ENCODE results near the gene KCNQ5.
A peak's percentile ranks its signal among the peaks of the same experiment; 100 is the strongest.
"Not testable (repeated sequence)": the region's sequence is repeated elsewhere in the genome, so short reads cannot be mapped to it uniquely, and the experiment has no call there.

Gene KCNQ5

DNA sequence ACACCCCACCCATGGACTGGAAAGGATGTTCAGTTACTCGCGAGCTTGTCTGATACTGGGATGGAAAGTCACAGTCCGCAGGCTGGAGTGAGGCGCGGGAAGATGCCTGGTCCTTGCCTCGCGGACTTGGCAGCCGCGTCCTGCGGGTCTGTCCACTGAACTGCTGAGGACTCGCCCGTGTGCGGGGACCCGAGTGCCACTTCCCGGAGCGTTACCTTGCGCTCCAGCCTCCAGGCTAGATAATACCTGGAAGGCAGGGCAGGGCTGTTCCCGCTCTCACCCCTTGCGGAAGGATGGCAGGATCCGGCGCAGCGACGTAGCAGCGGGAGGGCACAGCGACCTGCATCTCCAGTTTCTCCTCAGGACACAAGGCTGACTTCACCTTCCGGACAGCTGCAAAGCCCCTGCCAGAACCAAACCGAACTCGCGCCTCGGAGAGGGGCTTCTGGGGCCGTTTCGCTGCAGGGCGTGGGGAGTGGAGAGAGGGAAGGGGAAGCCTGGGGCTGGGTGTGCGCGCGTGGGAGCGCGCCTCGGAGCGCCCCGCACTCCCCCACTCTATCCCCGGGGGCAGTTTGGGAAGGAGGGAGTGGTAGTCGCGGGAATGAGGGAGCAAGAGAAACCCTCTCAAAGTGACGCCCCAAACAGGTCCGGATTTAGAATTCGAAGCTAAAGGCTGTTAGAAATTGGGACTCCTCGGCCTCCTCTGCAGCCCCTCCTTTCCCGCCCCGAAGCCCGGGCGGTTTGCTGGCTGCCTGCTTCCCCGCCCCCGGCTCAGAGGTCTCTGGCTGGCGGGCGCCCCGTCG lies at the start of gene KCNQ5:
Gene KCNQ5, plus strand, starts transcription at position 774 of the 803 bp plus-strand sequence.
- Mint-ChIP-seq H3K36me3 (ENCODE audit: low read depth) (peaks cover 3% of the 10 kb centered on the region), H3K27me3 (ENCODE audit: low read depth) (peaks cover 2% of the 10 kb centered on the region), H3K4me3 (peak within 1 kb of the TSS; percentile 89), H3K27ac (peak within 1 kb of the TSS; percentile 75), H3K9me3 (no peaks in the 10 kb centered on the region), H3K4me1 (ENCODE audit: low read depth) (peaks cover 43% of the 10 kb centered on the region)

DNA sequence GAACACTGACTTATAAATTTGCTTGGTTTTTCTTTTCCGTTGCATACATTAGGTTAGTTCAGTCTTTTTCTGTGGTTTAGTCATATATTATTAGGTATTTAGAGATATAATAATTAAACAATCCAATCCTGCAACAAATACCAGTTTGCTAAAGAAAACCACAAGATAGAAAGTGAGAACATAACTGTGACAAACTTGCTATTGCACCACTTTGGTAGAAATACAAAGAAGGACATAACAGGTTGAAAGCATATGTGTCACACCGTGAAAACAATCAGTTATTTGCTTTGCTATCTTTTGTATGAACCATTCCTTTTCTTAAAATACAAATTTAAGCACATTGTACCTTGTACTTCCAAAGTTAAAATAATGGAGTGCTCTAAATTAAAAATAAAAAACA lies 42.0 kb upstream of the KCNQ5 start:
- Mint-ChIP-seq H3K27ac (no peak overlapping the region), H3K36me3 (ENCODE audit: low read depth) (no peaks in the 10 kb centered on the region), H3K4me3 (no peak overlapping the region), H3K4me1 (ENCODE audit: low read depth) (peaks cover 2% of the 10 kb centered on the region), H3K27me3 (ENCODE audit: low read depth) (no peaks in the 10 kb centered on the region), H3K9me3 (no peaks in the 10 kb centered on the region)

GRCh38 chr6:72580281-72580940 lies 41.5 kb upstream of the KCNQ5 start:
- no peaks in the 10 kb centered on the region for H3K36me3 Mint-ChIP-seq (ENCODE audit: low read depth)
- H3K27me3 Mint-ChIP-seq (ENCODE audit: low read depth) = no peaks in the 10 kb centered on the region
- no peak overlapping the region for H3K4me3 Mint-ChIP-seq
- H3K27ac Mint-ChIP-seq = no peak overlapping the region
- peaks cover 2% of the 10 kb centered on the region for H3K4me1 Mint-ChIP-seq (ENCODE audit: low read depth)
- H3K9me3 Mint-ChIP-seq = no peaks in the 10 kb centered on the region

DNA sequence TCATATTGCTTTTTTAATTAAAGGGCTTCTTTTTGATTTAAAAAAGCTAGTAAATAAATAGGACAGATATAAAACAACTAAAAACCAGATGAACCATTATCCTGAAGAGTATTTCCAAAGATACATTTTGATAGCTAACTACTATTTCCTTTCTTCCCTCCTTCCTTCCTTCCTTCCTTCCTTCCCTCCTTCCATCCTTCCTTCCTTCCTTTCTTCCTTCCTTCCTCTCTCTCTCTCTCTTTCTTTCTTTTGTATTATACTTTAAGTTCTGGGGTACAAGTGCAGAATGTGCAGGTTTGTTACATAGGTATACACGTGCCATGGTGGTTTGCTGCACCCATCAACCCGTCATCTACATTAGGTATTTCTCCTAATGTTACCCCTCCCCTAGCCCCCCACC lies 40.9 kb upstream of the KCNQ5 start:
- H3K4me1 Mint-ChIP-seq (ENCODE audit: low read depth); H3K27me3 Mint-ChIP-seq (ENCODE audit: low read depth); H3K9me3 Mint-ChIP-seq; H3K27ac Mint-ChIP-seq; H3K36me3 Mint-ChIP-seq (ENCODE audit: low read depth); H3K4me3 Mint-ChIP-seq: not testable (repeated sequence)

DNA sequence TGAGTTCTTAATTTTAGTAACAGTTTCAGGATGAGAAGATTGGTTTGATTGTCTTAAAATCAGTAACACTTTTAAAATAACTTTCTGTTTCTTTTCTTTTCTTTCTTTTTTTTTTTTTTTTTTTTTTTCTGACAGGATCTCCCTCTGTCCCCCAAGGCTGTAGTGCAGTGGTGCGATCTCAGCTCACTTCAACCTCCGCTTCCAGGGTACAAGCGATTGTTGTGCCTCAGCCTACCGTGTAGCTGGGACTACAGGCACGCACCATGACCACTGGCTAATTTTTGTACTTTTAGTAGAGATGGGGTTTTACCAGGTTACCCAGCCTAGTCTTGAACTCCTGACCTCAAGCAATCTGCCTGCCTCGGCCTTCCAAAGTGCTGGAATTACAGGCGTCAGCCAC lies 33.7 kb upstream of the KCNQ5 start:
- no peaks in the 10 kb centered on the region for H3K36me3 Mint-ChIP-seq (ENCODE audit: low read depth)
- H3K4me1 Mint-ChIP-seq (ENCODE audit: low read depth) = peaks cover 6% of the 10 kb centered on the region
- H3K9me3 Mint-ChIP-seq = no peaks in the 10 kb centered on the region
- H3K27ac Mint-ChIP-seq = no peak overlapping the region
- no peak overlapping the region for H3K4me3 Mint-ChIP-seq
- peaks cover 4% of the 10 kb centered on the region for H3K27me3 Mint-ChIP-seq (ENCODE audit: low read depth)

DNA sequence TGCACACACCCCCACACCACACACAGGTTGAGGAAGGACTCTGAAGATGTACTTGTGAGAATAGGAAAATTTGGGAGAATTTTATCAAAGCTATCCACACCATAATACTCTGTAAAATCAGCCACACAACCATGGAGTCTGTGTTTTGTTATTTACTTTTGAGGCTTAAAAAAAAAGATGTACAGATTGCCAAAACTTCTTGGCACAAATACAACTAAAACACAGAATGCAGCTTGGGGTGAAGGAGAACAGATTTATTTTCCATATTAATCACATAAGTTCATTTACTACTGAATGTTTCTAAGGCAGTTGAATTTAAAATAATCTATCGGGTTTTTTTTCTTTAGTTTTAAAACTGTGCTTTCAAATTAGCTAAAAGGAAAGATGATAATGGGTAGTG lies 32.8 kb upstream of the KCNQ5 start:
- H3K4me3 Mint-ChIP-seq = no peak overlapping the region
- peaks cover 11% of the 10 kb centered on the region for H3K27me3 Mint-ChIP-seq (ENCODE audit: low read depth)
- H3K36me3 Mint-ChIP-seq (ENCODE audit: low read depth) = no peaks in the 10 kb centered on the region
- peaks cover 6% of the 10 kb centered on the region for H3K4me1 Mint-ChIP-seq (ENCODE audit: low read depth)
- H3K27ac Mint-ChIP-seq = no peak overlapping the region
- H3K9me3 Mint-ChIP-seq = no peaks in the 10 kb centered on the region

- no peaks in the 10 kb centered on the region for H3K9me3 Mint-ChIP-seq
Measured at GRCh38 chr6:72595812-72596211, 26.1 kb upstream of the KCNQ5 start.

DNA sequence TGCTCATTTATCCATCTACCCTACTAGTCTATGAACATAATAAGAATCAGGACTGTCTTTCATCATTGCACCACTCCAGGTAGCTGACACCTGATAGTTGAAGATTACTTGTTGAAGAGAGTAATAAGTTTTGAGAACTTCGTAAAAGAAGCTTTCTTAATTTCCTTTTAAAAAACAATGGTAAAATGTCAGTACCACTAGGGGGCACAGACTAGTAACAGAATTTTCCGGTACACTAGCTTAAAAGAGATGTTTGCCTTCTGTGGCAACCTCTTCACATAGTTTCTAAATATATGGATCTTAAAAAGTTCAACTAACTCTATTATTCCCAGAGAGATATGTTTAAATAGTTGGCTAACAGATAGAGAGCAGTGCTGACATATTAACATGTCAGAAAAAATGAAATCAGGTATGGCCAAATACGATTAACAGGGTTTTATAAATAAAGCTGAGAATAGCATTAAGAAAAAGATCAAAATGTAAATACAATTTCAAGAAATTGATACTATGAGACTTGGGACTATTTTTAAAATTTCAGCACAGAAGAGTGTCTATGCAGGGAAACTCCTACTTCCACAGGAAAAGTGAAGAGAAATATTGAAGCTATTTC lies 5.4 kb upstream of the KCNQ5 start:
- Mint-ChIP-seq H3K4me3 (no peak overlapping the region), H3K4me1 (ENCODE audit: low read depth) (peaks cover 29% of the 10 kb centered on the region), H3K27me3 (ENCODE audit: low read depth) (peaks cover 4% of the 10 kb centered on the region), H3K9me3 (no peaks in the 10 kb centered on the region), H3K27ac (no peak overlapping the region), H3K36me3 (ENCODE audit: low read depth) (no peaks in the 10 kb centered on the region)

More at GRCh38 chr6:72595812-72596211, 26.1 kb upstream of the KCNQ5 start:
- no peaks in the 10 kb centered on the region for H3K4me1 Mint-ChIP-seq (ENCODE audit: low read depth)
- no peak overlapping the region for H3K27ac Mint-ChIP-seq
- no peaks in the 10 kb centered on the region for H3K36me3 Mint-ChIP-seq (ENCODE audit: low read depth)
- H3K4me3 Mint-ChIP-seq = no peak overlapping the region
- peaks cover 24% of the 10 kb centered on the region for H3K27me3 Mint-ChIP-seq (ENCODE audit: low read depth)

DNA sequence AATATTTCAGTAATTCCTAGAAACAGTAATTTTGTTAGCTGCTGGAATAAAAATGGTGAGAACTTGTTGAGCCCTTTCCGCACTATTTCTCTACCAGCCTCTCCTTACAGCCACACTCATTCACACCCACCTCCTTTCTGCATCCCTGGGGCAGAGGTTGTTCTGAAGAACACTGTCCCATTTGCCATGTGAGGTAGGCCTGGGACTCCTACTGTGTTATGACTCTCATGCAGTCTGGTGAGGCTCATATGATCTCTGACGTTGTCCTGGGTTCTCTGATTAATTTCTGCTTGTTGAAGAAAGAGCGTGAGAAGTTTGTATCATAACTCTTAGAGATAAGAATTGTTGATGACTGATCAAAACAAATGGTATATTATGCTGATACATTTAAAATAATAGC lies 4.1 kb upstream of the KCNQ5 start:
- H3K9me3 Mint-ChIP-seq = no peaks in the 10 kb centered on the region
- H3K4me3 Mint-ChIP-seq = no peak overlapping the region
- no peaks in the 10 kb centered on the region for H3K36me3 Mint-ChIP-seq (ENCODE audit: low read depth)
- peaks cover 31% of the 10 kb centered on the region for H3K4me1 Mint-ChIP-seq (ENCODE audit: low read depth)
- H3K27me3 Mint-ChIP-seq (ENCODE audit: low read depth) = peaks cover 4% of the 10 kb centered on the region
- H3K27ac Mint-ChIP-seq = no peak overlapping the region

GRCh38 chr6:72619883-72620696 lies 1.8 kb upstream of the KCNQ5 start:
- Mint-ChIP-seq H3K4me1 (ENCODE audit: low read depth) (peaks cover 39% of the 10 kb centered on the region), H3K27ac (peak overlapping the region; percentile 84), H3K4me3 (peak overlapping the region; percentile 85), H3K27me3 (ENCODE audit: low read depth) (peaks cover 4% of the 10 kb centered on the region), H3K9me3 (no peaks in the 10 kb centered on the region), H3K36me3 (ENCODE audit: low read depth) (no peaks in the 10 kb centered on the region)

GRCh38 chr6:72620871-72621290 lies 983 bp upstream of the KCNQ5 start:
- peaks cover 41% of the 10 kb centered on the region for H3K4me1 Mint-ChIP-seq (ENCODE audit: low read depth)
- peaks cover under 1% of the 10 kb centered on the region for H3K36me3 Mint-ChIP-seq (ENCODE audit: low read depth)
- H3K27me3 Mint-ChIP-seq (ENCODE audit: low read depth) = peaks cover 4% of the 10 kb centered on the region
- H3K4me3 Mint-ChIP-seq = peak overlapping the region; percentile 85
- no peaks in the 10 kb centered on the region for H3K9me3 Mint-ChIP-seq
- peak overlapping the region; percentile 39 for H3K27ac Mint-ChIP-seq

DNA sequence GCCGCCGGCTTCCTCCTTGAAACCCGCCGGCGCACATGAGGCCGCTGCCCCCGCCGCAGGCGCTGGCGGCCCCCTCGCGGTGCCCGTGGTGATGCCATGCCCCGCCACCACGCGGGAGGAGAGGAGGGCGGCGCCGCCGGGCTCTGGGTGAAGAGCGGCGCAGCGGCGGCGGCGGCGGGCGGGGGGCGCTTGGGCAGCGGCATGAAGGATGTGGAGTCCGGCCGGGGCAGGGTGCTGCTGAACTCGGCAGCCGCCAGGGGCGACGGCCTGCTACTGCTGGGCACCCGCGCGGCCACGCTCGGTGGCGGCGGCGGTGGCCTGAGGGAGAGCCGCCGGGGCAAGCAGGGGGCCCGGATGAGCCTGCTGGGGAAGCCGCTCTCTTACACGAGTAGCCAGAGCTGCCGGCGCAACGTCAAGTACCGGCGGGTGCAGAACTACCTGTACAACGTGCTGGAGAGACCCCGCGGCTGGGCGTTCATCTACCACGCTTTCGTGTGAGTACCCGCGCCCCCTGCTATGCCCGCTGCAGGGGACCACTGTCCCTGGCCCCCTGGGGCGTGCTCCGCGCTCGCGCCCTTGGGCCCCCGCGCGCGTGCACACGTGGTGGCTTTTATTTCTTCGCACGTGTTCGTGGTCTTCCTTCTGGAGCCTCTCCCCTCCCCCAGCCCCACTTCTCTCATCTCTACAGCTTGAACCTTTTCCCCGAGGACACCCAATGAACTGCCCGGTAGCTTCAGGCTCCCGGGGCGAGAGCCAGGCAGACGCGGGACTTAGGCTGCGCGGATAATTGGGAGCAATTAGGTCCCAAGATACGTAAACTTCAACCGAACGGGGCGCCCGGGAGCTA lies 453 bp downstream of the KCNQ5 start:
- Mint-ChIP-seq H3K36me3 (ENCODE audit: low read depth) (peaks cover 3% of the 10 kb centered on the region), H3K4me1 (ENCODE audit: low read depth) (peaks cover 42% of the 10 kb centered on the region), H3K27ac (peak overlapping the region; percentile 75), H3K27me3 (ENCODE audit: low read depth) (no peaks in the 10 kb centered on the region), H3K4me3 (peak overlapping the region; percentile 89), H3K9me3 (no peaks in the 10 kb centered on the region)

GRCh38 chr6:72623808-72624207 lies 1.9 kb downstream of the KCNQ5 start:
- Mint-ChIP-seq H3K27ac (no peak overlapping the region), H3K9me3 (no peaks in the 10 kb centered on the region), H3K4me1 (ENCODE audit: low read depth) (peaks cover 44% of the 10 kb centered on the region), H3K27me3 (ENCODE audit: low read depth) (no peaks in the 10 kb centered on the region), H3K4me3 (peak overlapping the region; percentile 89), H3K36me3 (ENCODE audit: low read depth) (peaks cover 3% of the 10 kb centered on the region)
